ENCODE results near the gene GABRB1. TPM values are rescaled to one million over a fixed set of nuclear protein-coding genes. Genes with fewer than 3 reads are reported as not detected.

GABRB1 gene
- total and polyA plus RNA-seq, 2 experiments from 2014 or later, result 0.26 to 0.97 TPM

DNA sequence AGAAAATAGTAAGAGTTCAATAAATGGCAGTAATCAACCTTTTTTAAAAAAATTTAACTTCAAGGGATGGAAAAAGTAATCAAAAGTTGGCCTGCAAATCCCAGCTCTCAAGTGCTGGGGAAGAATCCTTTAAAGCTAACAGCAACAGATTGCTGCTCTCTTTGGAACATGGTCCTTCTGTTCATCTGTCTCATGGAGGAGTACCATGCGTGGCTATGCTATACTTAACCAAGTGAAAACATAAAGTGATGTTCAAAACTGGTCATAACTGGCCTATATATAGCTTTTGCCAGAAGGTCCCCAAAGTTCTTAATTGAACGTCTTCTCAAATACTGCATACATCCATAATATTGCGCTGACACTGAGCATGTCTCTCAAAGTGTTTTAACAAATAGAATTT lies 154.4 kb downstream of the GABRB1 start:
- Mint-ChIP-seq H3K27me3 (ENCODE audit: insufficient read depth, low read depth, poor library complexity) (no peaks in the 10 kb centered on the region), H3K4me3 (no peak overlapping the region), H3K36me3 (ENCODE audit: low read depth) (no peaks in the 10 kb centered on the region), H3K9me3 (no peaks in the 10 kb centered on the region), H3K4me1 (peaks cover 20% of the 10 kb centered on the region), H3K27ac (no peak overlapping the region)
- no peak overlapping the region for H3K27ac ChIP-seq (ENCODE audit: low read depth)
- H2AFZ ChIP-seq, result no peak overlapping the region
- no peaks in the 10 kb centered on the region for H3K79me2 ChIP-seq (replicated peaks; ENCODE audit: insufficient read depth)
- peaks cover 3% of the 10 kb centered on the region; the same call in 1 of the 2 replicates for H3K9me2 ChIP-seq (ENCODE audit: insufficient read depth)
- TF ChIP-seq EZH2phosphoT487 (IDR thresholded peaks at IDR 0.05; ENCODE audit: unreplicated experiment), result no peak
- TF ChIP-seq ETS1 (IDR thresholded peaks at IDR 0.05), result no peak
- TF ChIP-seq STAT1 (IDR thresholded peaks at IDR 0.05; ENCODE audit: unreplicated experiment), result no peak
- TF ChIP-seq JUNB (IDR thresholded peaks at IDR 0.05; ENCODE audit: unreplicated experiment), result no peak
- TF ChIP-seq, protein P1, sequence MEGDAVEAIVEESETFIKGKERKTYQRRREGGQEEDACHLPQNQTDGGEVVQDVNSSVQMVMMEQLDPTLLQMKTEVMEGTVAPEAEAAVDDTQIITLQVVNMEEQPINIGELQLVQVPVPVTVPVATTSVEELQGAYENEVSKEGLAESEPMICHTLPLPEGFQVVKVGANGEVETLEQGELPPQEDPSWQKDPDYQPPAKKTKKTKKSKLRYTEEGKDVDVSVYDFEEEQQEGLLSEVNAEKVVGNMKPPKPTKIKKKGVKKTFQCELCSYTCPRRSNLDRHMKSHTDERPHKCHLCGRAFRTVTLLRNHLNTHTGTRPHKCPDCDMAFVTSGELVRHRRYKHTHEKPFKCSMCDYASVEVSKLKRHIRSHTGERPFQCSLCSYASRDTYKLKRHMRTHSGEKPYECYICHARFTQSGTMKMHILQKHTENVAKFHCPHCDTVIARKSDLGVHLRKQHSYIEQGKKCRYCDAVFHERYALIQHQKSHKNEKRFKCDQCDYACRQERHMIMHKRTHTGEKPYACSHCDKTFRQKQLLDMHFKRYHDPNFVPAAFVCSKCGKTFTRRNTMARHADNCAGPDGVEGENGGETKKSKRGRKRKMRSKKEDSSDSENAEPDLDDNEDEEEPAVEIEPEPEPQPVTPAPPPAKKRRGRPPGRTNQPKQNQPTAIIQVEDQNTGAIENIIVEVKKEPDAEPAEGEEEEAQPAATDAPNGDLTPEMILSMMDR (conservative IDR thresholded peaks at IDR 0.05; ENCODE audit: low read depth in 2 of 2), result no peak
- TF ChIP-seq, protein P2, sequence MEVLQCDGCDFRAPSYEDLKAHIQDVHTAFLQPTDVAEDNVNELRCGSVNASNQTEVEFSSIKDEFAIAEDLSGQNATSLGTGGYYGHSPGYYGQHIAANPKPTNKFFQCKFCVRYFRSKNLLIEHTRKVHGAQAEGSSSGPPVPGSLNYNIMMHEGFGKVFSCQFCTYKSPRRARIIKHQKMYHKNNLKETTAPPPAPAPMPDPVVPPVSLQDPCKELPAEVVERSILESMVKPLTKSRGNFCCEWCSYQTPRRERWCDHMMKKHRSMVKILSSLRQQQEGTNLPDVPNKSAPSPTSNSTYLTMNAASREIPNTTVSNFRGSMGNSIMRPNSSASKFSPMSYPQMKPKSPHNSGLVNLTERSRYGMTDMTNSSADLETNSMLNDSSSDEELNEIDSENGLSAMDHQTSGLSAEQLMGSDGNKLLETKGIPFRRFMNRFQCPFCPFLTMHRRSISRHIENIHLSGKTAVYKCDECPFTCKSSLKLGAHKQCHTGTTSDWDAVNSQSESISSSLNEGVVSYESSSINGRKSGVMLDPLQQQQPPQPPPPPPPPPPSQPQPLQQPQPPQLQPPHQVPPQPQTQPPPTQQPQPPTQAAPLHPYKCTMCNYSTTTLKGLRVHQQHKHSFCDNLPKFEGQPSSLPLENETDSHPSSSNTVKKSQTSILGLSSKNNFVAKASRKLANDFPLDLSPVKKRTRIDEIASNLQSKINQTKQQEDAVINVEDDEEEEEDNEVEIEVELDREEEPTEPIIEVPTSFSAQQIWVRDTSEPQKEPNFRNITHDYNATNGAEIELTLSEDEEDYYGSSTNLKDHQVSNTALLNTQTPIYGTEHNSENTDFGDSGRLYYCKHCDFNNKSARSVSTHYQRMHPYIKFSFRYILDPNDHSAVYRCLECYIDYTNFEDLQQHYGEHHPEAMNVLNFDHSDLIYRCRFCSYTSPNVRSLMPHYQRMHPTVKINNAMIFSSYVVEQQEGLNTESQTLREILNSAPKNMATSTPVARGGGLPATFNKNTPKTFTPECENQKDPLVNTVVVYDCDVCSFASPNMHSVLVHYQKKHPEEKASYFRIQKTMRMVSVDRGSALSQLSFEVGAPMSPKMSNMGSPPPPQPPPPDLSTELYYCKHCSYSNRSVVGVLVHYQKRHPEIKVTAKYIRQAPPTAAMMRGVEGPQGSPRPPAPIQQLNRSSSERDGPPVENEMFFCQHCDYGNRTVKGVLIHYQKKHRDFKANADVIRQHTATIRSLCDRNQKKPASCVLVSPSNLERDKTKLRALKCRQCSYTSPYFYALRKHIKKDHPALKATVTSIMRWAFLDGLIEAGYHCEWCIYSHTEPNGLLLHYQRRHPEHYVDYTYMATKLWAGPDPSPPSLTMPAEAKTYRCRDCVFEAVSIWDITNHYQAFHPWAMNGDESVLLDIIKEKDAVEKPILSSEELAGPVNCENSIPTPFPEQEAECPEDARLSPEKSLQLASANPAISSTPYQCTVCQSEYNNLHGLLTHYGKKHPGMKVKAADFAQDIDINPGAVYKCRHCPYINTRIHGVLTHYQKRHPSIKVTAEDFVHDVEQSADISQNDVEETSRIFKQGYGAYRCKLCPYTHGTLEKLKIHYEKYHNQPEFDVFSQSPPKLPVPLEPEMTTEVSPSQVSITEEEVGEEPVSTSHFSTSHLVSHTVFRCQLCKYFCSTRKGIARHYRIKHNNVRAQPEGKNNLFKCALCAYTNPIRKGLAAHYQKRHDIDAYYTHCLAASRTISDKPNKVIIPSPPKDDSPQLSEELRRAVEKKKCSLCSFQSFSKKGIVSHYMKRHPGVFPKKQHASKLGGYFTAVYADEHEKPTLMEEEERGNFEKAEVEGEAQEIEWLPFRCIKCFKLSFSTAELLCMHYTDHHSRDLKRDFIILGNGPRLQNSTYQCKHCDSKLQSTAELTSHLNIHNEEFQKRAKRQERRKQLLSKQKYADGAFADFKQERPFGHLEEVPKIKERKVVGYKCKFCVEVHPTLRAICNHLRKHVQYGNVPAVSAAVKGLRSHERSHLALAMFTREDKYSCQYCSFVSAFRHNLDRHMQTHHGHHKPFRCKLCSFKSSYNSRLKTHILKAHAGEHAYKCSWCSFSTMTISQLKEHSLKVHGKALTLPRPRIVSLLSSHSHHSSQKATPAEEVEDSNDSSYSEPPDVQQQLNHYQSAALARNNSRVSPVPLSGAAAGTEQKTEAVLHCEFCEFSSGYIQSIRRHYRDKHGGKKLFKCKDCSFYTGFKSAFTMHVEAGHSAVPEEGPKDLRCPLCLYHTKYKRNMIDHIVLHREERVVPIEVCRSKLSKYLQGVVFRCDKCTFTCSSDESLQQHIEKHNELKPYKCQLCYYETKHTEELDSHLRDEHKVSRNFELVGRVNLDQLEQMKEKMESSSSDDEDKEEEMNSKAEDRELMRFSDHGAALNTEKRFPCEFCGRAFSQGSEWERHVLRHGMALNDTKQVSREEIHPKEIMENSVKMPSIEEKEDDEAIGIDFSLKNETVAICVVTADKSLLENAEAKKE (CRISPR knock-in tag; IDR thresholded peaks at IDR 0.05), result no peak
- no peak for TF ChIP-seq ZNF331 (CRISPR knock-in tag; IDR thresholded peaks at IDR 0.05; ENCODE audit: low read depth)
- H3K27me3 ChIP-seq (ENCODE audit: insufficient read depth), result no peaks in the 10 kb centered on the region
- no peak overlapping the region for H3K4me2 ChIP-seq
- H3K4me1 ChIP-seq (ENCODE audit: insufficient read depth), result peaks cover 14% of the 10 kb centered on the region
- DNase-seq (ENCODE audit: low spot score), result no peak
- H3K36me3 ChIP-seq (ENCODE audit: insufficient read depth), result no peaks in the 10 kb centered on the region
- H3F3A ChIP-seq (replicated peaks; ENCODE audit: low read depth), result no peaks in the 10 kb centered on the region
- no peak for ATAC-seq
- H4K20me1 ChIP-seq (replicated peaks; ENCODE audit: insufficient read depth), result no peaks in the 10 kb centered on the region
- no peak overlapping the region for H3K4me3 ChIP-seq

Measured in GM23338 (cell line).